Measurements from ENCODE around the gene MGMT.
A peak's percentile ranks its signal among the peaks of the same experiment; 100 is the strongest.

MGMT gene

DNA sequence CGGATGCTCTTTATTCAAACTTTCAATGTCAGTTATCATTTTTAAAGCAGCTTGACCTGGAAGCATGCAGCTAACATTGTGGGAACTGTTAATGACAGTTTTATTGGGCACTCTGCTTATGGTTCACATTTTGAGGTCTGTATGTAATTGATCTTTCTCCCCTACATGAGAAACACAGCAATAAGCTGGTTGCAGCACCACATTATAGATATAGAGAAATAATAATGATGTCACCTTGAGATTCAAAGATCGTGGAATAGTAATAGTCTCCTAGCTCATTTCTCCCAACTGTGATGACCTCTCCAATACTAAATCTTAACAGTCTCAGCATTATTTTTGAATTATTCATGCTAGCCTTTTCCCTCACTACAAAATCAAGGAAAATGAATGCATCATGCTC lies 22.7 kb upstream of the MGMT start:
- Mint-ChIP-seq H3K27ac (no peak overlapping the region), H3K4me1 (ENCODE audit: low read depth) (no peaks in the 10 kb centered on the region), H3K4me3 (no peak overlapping the region)

DNA sequence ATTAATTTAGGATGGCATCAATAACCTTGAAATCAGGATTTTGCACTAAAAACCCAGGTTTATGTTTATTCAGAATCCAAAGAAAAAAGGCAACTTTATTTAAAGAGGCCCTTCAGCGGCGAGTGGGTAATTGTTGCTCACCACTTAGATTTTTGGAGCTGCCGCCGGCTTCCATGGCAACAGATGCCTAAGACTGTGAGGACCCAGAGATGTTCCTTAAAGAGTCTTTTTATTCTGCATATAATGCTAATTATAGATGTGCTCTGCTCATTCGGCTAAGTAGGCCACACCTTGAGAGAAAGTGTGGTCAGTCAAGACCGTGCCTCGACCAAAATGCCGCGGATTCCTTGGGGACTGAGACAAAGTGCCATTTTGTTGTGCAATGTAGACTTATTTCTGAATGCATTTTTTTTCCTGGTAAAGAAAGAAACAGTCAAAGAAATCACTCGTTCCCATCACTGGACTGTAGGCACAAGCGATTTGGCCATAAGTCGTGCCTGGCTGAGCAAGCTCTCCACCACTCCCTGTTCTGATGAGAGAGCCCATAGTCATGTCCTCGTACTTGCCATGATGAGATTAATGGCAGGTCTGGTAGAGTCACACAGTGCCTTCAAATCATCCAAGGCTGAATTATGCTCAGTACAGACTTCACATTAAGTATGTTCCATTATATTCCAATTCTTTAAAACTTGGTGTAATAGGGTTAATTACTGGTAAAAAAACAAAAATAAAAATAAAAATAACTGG lies 21.4 kb upstream of the MGMT start:
- Mint-ChIP-seq H3K4me1 (ENCODE audit: low read depth) (no peaks in the 10 kb centered on the region), H3K36me3 (ENCODE audit: low read depth) (no peaks in the 10 kb centered on the region), H3K27ac (no peak overlapping the region), H3K4me3 (no peak overlapping the region), H3K27me3 (ENCODE audit: low read depth) (peaks cover 3% of the 10 kb centered on the region), H3K9me3 (no peaks in the 10 kb centered on the region)

More for the DNA sequence above, 22.7 kb upstream of the MGMT start:
- H3K9me3 Mint-ChIP-seq: no peaks in the 10 kb centered on the region
- peaks cover 3% of the 10 kb centered on the region for H3K27me3 Mint-ChIP-seq (ENCODE audit: low read depth)
- no peaks in the 10 kb centered on the region for H3K36me3 Mint-ChIP-seq (ENCODE audit: low read depth)

GRCh38 chr10:129446183-129446581 lies 20.9 kb upstream of the MGMT start:
- Mint-ChIP-seq H3K4me1 (ENCODE audit: low read depth) (no peaks in the 10 kb centered on the region), H3K9me3 (no peaks in the 10 kb centered on the region), H3K36me3 (ENCODE audit: low read depth) (no peaks in the 10 kb centered on the region), H3K4me3 (no peak overlapping the region), H3K27ac (no peak overlapping the region), H3K27me3 (ENCODE audit: low read depth) (peaks cover 3% of the 10 kb centered on the region)

- H3K4me3 Mint-ChIP-seq: no peak overlapping the region
- H3K9me3 Mint-ChIP-seq: no peaks in the 10 kb centered on the region
- H3K27ac Mint-ChIP-seq: no peak overlapping the region
- no peaks in the 10 kb centered on the region for H3K36me3 Mint-ChIP-seq (ENCODE audit: low read depth)
- peaks cover 3% of the 10 kb centered on the region for H3K27me3 Mint-ChIP-seq (ENCODE audit: low read depth)
- no peaks in the 10 kb centered on the region for H3K4me1 Mint-ChIP-seq (ENCODE audit: low read depth)
Observed at GRCh38 chr10:129447486-129447885, 19.6 kb upstream of the MGMT start.

- Mint-ChIP-seq H3K9me3 (no peaks in the 10 kb centered on the region), H3K27ac (no peak overlapping the region), H3K27me3 (ENCODE audit: low read depth) (peaks cover 1% of the 10 kb centered on the region)
Observed at GRCh38 chr10:129448086-129448485, 19.0 kb upstream of the MGMT start.

GRCh38 chr10:129448539-129448938 lies 18.5 kb upstream of the MGMT start:
- H3K27ac Mint-ChIP-seq: no peak overlapping the region
- no peaks in the 10 kb centered on the region for H3K9me3 Mint-ChIP-seq
- H3K4me1 Mint-ChIP-seq (ENCODE audit: low read depth): no peaks in the 10 kb centered on the region
- H3K4me3 Mint-ChIP-seq: no peak overlapping the region
- H3K27me3 Mint-ChIP-seq (ENCODE audit: low read depth): no peaks in the 10 kb centered on the region
- no peaks in the 10 kb centered on the region for H3K36me3 Mint-ChIP-seq (ENCODE audit: low read depth)

More at GRCh38 chr10:129448086-129448485, 19.0 kb upstream of the MGMT start:
- Mint-ChIP-seq H3K4me1 (ENCODE audit: low read depth) (no peaks in the 10 kb centered on the region), H3K36me3 (ENCODE audit: low read depth) (no peaks in the 10 kb centered on the region), H3K4me3 (no peak overlapping the region)

DNA sequence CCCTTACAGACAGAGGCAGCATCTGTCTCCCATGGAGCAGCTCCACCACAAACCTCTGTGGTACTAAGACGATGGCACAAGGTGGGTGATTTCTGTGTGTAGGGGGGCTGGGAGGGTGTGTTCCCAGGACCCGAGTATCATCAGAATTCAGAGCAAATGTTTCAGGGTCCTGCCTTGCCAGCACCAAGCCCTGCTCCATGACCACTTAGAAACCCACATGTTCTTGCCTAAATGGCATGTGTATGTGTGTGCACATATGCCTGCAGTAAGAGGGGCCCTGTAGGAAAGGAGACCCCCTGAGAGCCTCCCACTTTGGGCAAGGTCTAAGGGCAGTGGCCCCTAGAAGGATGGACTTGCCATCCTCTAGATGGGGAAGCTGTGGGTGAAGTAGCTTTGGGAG lies 17.1 kb upstream of the MGMT start:
- Mint-ChIP-seq H3K4me1 (ENCODE audit: low read depth) (no peaks in the 10 kb centered on the region), H3K27me3 (ENCODE audit: low read depth) (no peaks in the 10 kb centered on the region), H3K36me3 (ENCODE audit: low read depth) (no peaks in the 10 kb centered on the region), H3K4me3 (no peak overlapping the region), H3K9me3 (no peaks in the 10 kb centered on the region), H3K27ac (no peak overlapping the region)

DNA sequence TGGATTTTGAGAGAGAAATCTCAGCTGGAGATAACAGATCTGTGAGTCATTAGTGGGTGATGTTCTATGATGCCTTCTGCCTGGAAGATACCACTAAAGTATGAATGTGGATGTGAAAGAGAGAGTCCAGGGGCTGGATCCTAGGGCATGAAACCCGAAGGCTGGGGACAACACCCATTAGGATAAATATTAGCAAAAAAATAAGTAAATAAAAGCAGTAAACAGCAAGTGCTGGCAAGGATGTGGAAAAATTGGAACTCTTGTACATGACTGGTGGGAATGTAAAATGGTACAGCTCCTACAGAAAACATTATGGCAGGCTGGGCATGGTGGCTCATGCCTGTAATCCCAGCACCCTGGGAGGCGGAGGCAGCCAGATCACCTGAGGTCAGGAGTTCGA lies 16.6 kb upstream of the MGMT start:
- Mint-ChIP-seq H3K36me3 (ENCODE audit: low read depth) (no peaks in the 10 kb centered on the region), H3K27me3 (ENCODE audit: low read depth) (no peaks in the 10 kb centered on the region), H3K4me3 (no peak overlapping the region), H3K9me3 (no peaks in the 10 kb centered on the region), H3K27ac (no peak overlapping the region), H3K4me1 (ENCODE audit: low read depth) (no peaks in the 10 kb centered on the region)

GRCh38 chr10:129455625-129456024 lies 11.4 kb upstream of the MGMT start:
- Mint-ChIP-seq H3K27ac (no peak overlapping the region), H3K9me3 (no peaks in the 10 kb centered on the region), H3K4me3 (no peak overlapping the region), H3K36me3 (ENCODE audit: low read depth) (no peaks in the 10 kb centered on the region), H3K27me3 (ENCODE audit: low read depth) (peaks cover 20% of the 10 kb centered on the region), H3K4me1 (ENCODE audit: low read depth) (no peaks in the 10 kb centered on the region)

DNA sequence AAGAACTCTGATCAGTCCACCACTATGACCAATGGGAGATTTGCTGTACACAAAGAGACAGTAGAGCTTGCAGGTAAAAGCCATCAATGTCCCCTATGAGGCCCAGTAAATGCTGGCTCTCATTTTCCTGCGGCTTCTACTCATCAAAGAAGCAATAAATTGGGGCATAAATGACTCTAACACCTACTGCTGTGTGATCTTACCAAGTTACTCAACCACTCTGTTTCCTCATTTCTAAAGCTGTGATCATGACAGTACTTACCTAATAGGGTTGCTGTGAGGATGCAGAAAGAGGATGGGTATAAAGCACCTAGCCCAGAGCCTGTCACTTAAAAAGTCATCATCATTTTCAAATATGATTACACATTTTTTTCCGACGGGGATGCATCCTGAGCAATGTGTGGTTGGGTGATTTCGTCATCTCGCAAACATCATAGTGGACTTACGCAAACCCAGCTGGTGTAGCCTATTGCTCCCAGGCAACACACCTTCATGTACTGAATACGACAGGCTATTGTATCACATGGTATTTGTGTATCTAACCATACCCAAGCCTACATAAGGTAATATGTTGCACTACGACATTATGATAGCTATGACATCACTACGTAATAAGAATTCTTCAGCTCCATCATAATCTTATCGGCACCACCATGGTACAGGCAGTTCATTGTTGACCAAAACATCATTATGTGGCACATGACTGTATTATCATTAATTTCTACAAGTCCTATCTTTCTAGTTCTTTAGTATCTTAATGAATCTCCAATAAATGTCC lies 7.1 kb upstream of the MGMT start:
- no peaks in the 10 kb centered on the region for H3K36me3 Mint-ChIP-seq (ENCODE audit: low read depth)
- H3K27me3 Mint-ChIP-seq (ENCODE audit: low read depth): peaks cover 20% of the 10 kb centered on the region
- H3K4me1 Mint-ChIP-seq (ENCODE audit: low read depth): no peaks in the 10 kb centered on the region
- no peak overlapping the region for H3K4me3 Mint-ChIP-seq
- H3K9me3 Mint-ChIP-seq: no peaks in the 10 kb centered on the region
- H3K27ac Mint-ChIP-seq: no peak overlapping the region

DNA sequence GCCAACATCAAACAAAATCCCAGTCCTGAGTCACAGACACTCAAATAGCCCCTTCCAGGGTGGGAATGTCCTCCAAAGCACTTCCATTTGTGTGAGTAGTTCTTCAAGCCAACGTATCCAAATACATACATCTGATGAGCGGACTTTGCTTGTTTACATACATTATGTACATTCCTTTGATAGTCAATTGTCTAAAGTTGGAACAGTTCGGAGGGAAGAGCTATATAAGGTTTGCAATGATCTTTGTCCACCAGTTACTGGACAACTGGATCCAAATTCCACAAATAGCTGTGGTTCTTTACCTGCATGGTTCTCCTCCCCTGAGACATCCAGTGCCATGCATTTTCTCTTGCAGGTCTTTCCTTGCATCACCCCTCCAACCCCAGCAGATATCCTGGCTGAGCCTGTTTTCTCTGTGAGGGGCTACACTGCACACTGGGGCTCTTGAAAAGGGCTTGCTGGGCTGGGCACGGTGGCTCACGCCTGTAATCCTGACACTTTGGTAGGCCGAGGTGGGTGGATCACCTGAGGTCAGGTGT lies 4.7 kb upstream of the MGMT start:
- no peaks in the 10 kb centered on the region for H3K4me1 Mint-ChIP-seq (ENCODE audit: low read depth)
- peaks cover 11% of the 10 kb centered on the region for H3K27me3 Mint-ChIP-seq (ENCODE audit: low read depth)
- H3K4me3 Mint-ChIP-seq: no peak overlapping the region
- H3K9me3 Mint-ChIP-seq: no peaks in the 10 kb centered on the region
- H3K27ac Mint-ChIP-seq: no peak overlapping the region
- no peaks in the 10 kb centered on the region for H3K36me3 Mint-ChIP-seq (ENCODE audit: low read depth)

DNA sequence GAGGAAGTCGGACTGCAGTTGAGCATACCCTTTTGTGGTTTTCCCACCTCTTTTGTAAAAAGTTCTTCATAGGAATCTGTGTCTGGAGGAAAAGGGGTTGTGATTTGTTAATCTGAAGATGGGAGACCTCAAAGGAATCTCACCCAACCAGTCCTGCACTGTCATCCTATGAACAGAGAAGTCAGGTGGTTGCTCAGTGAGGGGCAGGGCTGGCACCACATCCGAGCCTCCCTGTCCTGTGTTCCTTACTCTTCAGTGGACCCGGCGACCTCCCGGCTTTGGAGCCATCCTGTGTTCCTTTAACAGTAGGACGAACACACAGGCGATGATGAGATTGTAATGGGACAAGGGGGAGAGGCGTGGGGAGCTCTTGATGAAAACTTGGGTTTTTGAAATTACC lies 2.8 kb upstream of the MGMT start:
- Mint-ChIP-seq H3K9me3 (no peaks in the 10 kb centered on the region), H3K27me3 (ENCODE audit: low read depth) (no peaks in the 10 kb centered on the region), H3K4me1 (ENCODE audit: low read depth) (peaks cover 4% of the 10 kb centered on the region), H3K36me3 (ENCODE audit: low read depth) (no peaks in the 10 kb centered on the region), H3K4me3 (no peak overlapping the region), H3K27ac (no peak overlapping the region)

DNA sequence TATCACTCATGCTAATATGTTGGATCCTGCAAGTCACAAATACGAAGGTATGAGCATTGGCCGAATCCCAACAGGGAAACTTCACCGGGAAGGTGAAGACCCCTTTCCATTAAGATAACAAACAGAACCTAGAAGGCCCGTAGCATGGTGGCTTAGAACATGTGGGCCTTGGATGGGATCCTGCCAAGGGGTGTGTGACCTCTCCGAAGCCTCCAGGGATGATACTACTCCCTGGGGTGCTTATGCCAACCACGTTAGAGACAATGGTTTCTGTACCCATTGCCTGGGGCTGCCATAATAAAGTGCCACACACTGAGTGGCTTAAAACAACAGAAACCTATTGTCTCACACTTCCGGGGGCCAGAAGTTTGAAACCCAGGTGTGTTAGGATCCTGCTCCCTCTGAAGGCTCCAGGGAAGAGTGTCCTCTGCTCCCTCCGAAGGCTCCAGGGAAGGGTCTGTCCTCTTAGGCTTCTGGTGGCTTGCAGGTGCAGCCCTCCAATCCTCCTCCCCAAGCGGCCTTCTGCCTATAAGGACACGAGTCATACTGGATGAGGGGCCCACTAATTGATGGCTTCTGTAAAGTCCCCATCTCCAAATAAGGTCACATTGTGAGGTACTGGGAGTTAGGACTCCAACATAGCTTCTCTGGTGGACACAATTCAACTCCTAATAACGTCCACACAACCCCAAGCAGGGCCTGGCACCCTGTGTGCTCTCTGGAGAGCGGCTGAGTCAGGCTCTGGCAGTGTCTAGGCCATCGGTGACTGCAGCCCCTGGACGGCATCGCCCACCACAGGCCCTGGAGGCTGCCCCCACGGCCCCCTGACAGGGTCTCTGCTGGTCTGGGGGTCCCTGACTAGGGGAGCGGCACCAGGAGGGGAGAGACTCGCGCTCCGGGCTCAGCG lies 992 bp upstream of the MGMT start:
- Mint-ChIP-seq H3K27ac (peak overlapping the region; percentile 52), H3K4me1 (ENCODE audit: low read depth) (peaks cover 4% of the 10 kb centered on the region), H3K36me3 (ENCODE audit: low read depth) (no peaks in the 10 kb centered on the region), H3K27me3 (ENCODE audit: low read depth) (no peaks in the 10 kb centered on the region), H3K9me3 (no peaks in the 10 kb centered on the region), H3K4me3 (peak overlapping the region; percentile 51)

- peaks cover 4% of the 10 kb centered on the region for H3K4me1 Mint-ChIP-seq (ENCODE audit: low read depth)
- no peaks in the 10 kb centered on the region for H3K27me3 Mint-ChIP-seq (ENCODE audit: low read depth)
- no peaks in the 10 kb centered on the region for H3K36me3 Mint-ChIP-seq (ENCODE audit: low read depth)
- peak overlapping the region; percentile 80 for H3K4me3 Mint-ChIP-seq
- no peaks in the 10 kb centered on the region for H3K9me3 Mint-ChIP-seq
- peak overlapping the region; percentile 68 for H3K27ac Mint-ChIP-seq
Observed at GRCh38 chr10:129467359-129468064, 471 bp downstream of the MGMT start.

All from T-helper 1 cell treated with Interleukin-12 subunit alpha and Interleukin-12 subunit beta and Interleukin-4 antibody, amounts not matched to agents 30 μg/mL and 1 μg/mL, for 36 hours (primary cell).